ENCODE results near the gene SACS.

SACS gene

GRCh38 chr13:23466144-23467002 is 32.9 kb upstream of the SACS start:
- Histone ChIP-seq H3K9ac (ENCODE audit: low read length) (peak overlapping the region; percentile 66), H3K4me3 (ENCODE audit: low read length) (peak overlapping the region; percentile 87), H3K27ac (ENCODE audit: low read depth, low read length) (peak overlapping the region; percentile 73), H3K4me1 (ENCODE audit: control insufficient read depth, insufficient read depth, low read length) (no peaks in the 10 kb centered on the region), H3K27me3 (ENCODE audit: control insufficient read depth, insufficient read depth, low read length) (no peaks in the 10 kb centered on the region), H3K36me3 (ENCODE audit: control insufficient read depth, insufficient read depth, low read length) (no peaks in the 10 kb centered on the region)

- Histone ChIP-seq H3K4me1 (ENCODE audit: control insufficient read depth, insufficient read depth, low read length) (no peaks in the 10 kb centered on the region), H3K4me3 (ENCODE audit: low read length) (no peak overlapping the region), H3K27me3 (ENCODE audit: control insufficient read depth, insufficient read depth, low read length) (no peaks in the 10 kb centered on the region), H3K27ac (ENCODE audit: low read depth, low read length) (no peak overlapping the region), H3K9ac (ENCODE audit: low read length) (no peak overlapping the region), H3K36me3 (ENCODE audit: control insufficient read depth, insufficient read depth, low read length) (no peaks in the 10 kb centered on the region)
Measured at GRCh38 chr13:23463661-23464060, 30.2 kb upstream of the SACS start.

- no peak overlapping the region for H3K27ac ChIP-seq (ENCODE audit: low read depth, low read length)
- no peak overlapping the region for H3K9ac ChIP-seq (ENCODE audit: low read length)
- H3K36me3 ChIP-seq (ENCODE audit: control insufficient read depth, insufficient read depth, low read length), result no peaks in the 10 kb centered on the region
- no peaks in the 10 kb centered on the region for H3K27me3 ChIP-seq (ENCODE audit: control insufficient read depth, insufficient read depth, low read length)
- H3K4me1 ChIP-seq (ENCODE audit: control insufficient read depth, insufficient read depth, low read length), result no peaks in the 10 kb centered on the region
- no peak overlapping the region for H3K4me3 ChIP-seq (ENCODE audit: low read length)
Measured at GRCh38 chr13:23462815-23463559, 29.5 kb upstream of the SACS start.

GRCh38 chr13:23461544-23461943 is 28.0 kb upstream of the SACS start:
- H3K4me3 ChIP-seq (ENCODE audit: low read length), result no peak overlapping the region
- H3K27ac ChIP-seq (ENCODE audit: low read depth, low read length), result no peak overlapping the region
- H3K27me3 ChIP-seq (ENCODE audit: control insufficient read depth, insufficient read depth, low read length), result no peaks in the 10 kb centered on the region
- H3K36me3 ChIP-seq (ENCODE audit: control insufficient read depth, insufficient read depth, low read length), result no peaks in the 10 kb centered on the region
- no peaks in the 10 kb centered on the region for H3K4me1 ChIP-seq (ENCODE audit: control insufficient read depth, insufficient read depth, low read length)
- no peak overlapping the region for H3K9ac ChIP-seq (ENCODE audit: low read length)

GRCh38 chr13:23460921-23461320 is 27.4 kb upstream of the SACS start:
- Histone ChIP-seq H3K27ac (ENCODE audit: low read depth, low read length) (no peak overlapping the region), H3K4me1 (ENCODE audit: control insufficient read depth, insufficient read depth, low read length) (no peaks in the 10 kb centered on the region), H3K4me3 (ENCODE audit: low read length) (no peak overlapping the region)

GRCh38 chr13:23460309-23460708 is 26.8 kb upstream of the SACS start:
- no peaks in the 10 kb centered on the region for H3K4me1 ChIP-seq (ENCODE audit: control insufficient read depth, insufficient read depth, low read length)
- H3K36me3 ChIP-seq (ENCODE audit: control insufficient read depth, insufficient read depth, low read length), result no peaks in the 10 kb centered on the region
- no peaks in the 10 kb centered on the region for H3K27me3 ChIP-seq (ENCODE audit: control insufficient read depth, insufficient read depth, low read length)
- no peak overlapping the region for H3K4me3 ChIP-seq (ENCODE audit: low read length)
- no peak overlapping the region for H3K27ac ChIP-seq (ENCODE audit: low read depth, low read length)
- H3K9ac ChIP-seq (ENCODE audit: low read length), result no peak overlapping the region

More at GRCh38 chr13:23460921-23461320, 27.4 kb upstream of the SACS start:
- no peaks in the 10 kb centered on the region for H3K36me3 ChIP-seq (ENCODE audit: control insufficient read depth, insufficient read depth, low read length)
- H3K9ac ChIP-seq (ENCODE audit: low read length), result no peak overlapping the region
- no peaks in the 10 kb centered on the region for H3K27me3 ChIP-seq (ENCODE audit: control insufficient read depth, insufficient read depth, low read length)

GRCh38 chr13:23458989-23459388 is 25.5 kb upstream of the SACS start:
- Histone ChIP-seq H3K4me1 (ENCODE audit: control insufficient read depth, insufficient read depth, low read length) (no peaks in the 10 kb centered on the region), H3K27me3 (ENCODE audit: control insufficient read depth, insufficient read depth, low read length) (no peaks in the 10 kb centered on the region), H3K4me3 (ENCODE audit: low read length) (no peak overlapping the region), H3K36me3 (ENCODE audit: control insufficient read depth, insufficient read depth, low read length) (no peaks in the 10 kb centered on the region), H3K27ac (ENCODE audit: low read depth, low read length) (no peak overlapping the region), H3K9ac (ENCODE audit: low read length) (no peak overlapping the region)

GRCh38 chr13:23456437-23457210 is 23.1 kb upstream of the SACS start:
- no peaks in the 10 kb centered on the region for H3K36me3 ChIP-seq (ENCODE audit: control insufficient read depth, insufficient read depth, low read length)
- H3K27ac ChIP-seq (ENCODE audit: low read depth, low read length), result no peak overlapping the region
- no peak overlapping the region for H3K4me3 ChIP-seq (ENCODE audit: low read length)
- H3K27me3 ChIP-seq (ENCODE audit: control insufficient read depth, insufficient read depth, low read length), result no peaks in the 10 kb centered on the region
- no peak overlapping the region for H3K9ac ChIP-seq (ENCODE audit: low read length)
- no peaks in the 10 kb centered on the region for H3K4me1 ChIP-seq (ENCODE audit: control insufficient read depth, insufficient read depth, low read length)

GRCh38 chr13:23455401-23456185 is 22.1 kb upstream of the SACS start:
- no peak overlapping the region for H3K27ac ChIP-seq (ENCODE audit: low read depth, low read length)

GRCh38 chr13:23453132-23453531 is 19.6 kb upstream of the SACS start:
- no peak overlapping the region for H3K9ac ChIP-seq (ENCODE audit: low read length)
- H3K27ac ChIP-seq (ENCODE audit: low read depth, low read length), result no peak overlapping the region
- H3K4me1 ChIP-seq (ENCODE audit: control insufficient read depth, insufficient read depth, low read length), result no peaks in the 10 kb centered on the region

More at GRCh38 chr13:23455401-23456185, 22.1 kb upstream of the SACS start:
- H3K36me3 ChIP-seq (ENCODE audit: control insufficient read depth, insufficient read depth, low read length), result no peaks in the 10 kb centered on the region
- no peak overlapping the region for H3K4me3 ChIP-seq (ENCODE audit: low read length)
- H3K4me1 ChIP-seq (ENCODE audit: control insufficient read depth, insufficient read depth, low read length), result no peaks in the 10 kb centered on the region
- no peak overlapping the region for H3K9ac ChIP-seq (ENCODE audit: low read length)
- no peaks in the 10 kb centered on the region for H3K27me3 ChIP-seq (ENCODE audit: control insufficient read depth, insufficient read depth, low read length)

GRCh38 chr13:23450340-23451046 is 17.0 kb upstream of the SACS start:
- Histone ChIP-seq H3K27me3 (ENCODE audit: control insufficient read depth, insufficient read depth, low read length) (no peaks in the 10 kb centered on the region), H3K27ac (ENCODE audit: low read depth, low read length) (no peak overlapping the region), H3K4me1 (ENCODE audit: control insufficient read depth, insufficient read depth, low read length) (no peaks in the 10 kb centered on the region), H3K4me3 (ENCODE audit: low read length) (no peak overlapping the region), H3K36me3 (ENCODE audit: control insufficient read depth, insufficient read depth, low read length) (no peaks in the 10 kb centered on the region), H3K9ac (ENCODE audit: low read length) (no peak overlapping the region)

More at GRCh38 chr13:23453132-23453531, 19.6 kb upstream of the SACS start:
- Histone ChIP-seq H3K4me3 (ENCODE audit: low read length) (no peak overlapping the region), H3K36me3 (ENCODE audit: control insufficient read depth, insufficient read depth, low read length) (no peaks in the 10 kb centered on the region), H3K27me3 (ENCODE audit: control insufficient read depth, insufficient read depth, low read length) (no peaks in the 10 kb centered on the region)

Measured in rectal smooth muscle tissue (tissue), 1 donor.